MM.1S (cell line): ENCODE measurements around the gene ETV5.

ENCODE experiments used
- DNase-seq: peaks from one replicate; pipeline ENCODE4 v3.0.0-alpha.2; 2015
- H2AFZ ChIP-seq: fragments of 300-600 bp; sonication (generic); 2 replicates; pipeline ENCODE4 v1.6.0; 2016; ENCODE audit warnings: antibody characterized with exemption, low read length
- H3F3A ChIP-seq: fragments of 300-600 bp; sonication (generic); 2 replicates; pipeline ENCODE4 v1.6.1; 2016; ENCODE audit warnings: mild to moderate bottlenecking, antibody characterized with exemption, low read length, moderate library complexity, mixed read lengths; ENCODE audit not compliant: insufficient read depth
- H3K27ac ChIP-seq: fragments of 300-600 bp; sonication (generic); 2 replicates; pipeline ENCODE4 v1.5.1; 2016; ENCODE audit warnings: mild to moderate bottlenecking, low read length
- H3K27me3 ChIP-seq: fragments of 300-600 bp; sonication (generic); replicated peaks from 2 replicates; pipeline ENCODE4 v1.6.0; 2016; ENCODE audit warnings: low read length; ENCODE audit not compliant: insufficient read depth
- H3K36me3 ChIP-seq: fragments of 300-600 bp; sonication (generic); replicated peaks from 2 replicates; pipeline ENCODE4 v1.6.1; 2016; ENCODE audit warnings: mild to moderate bottlenecking, low read length, mixed read lengths; ENCODE audit not compliant: insufficient read depth
- H3K4me1 ChIP-seq: fragments of 300-600 bp; sonication (generic); 2 replicates; pipeline ENCODE4 v1.6.1; 2016; ENCODE audit warnings: low read length, mixed read lengths
- H3K4me2 ChIP-seq: fragments of 300-600 bp; sonication (generic); 2 replicates; pipeline ENCODE4 v1.6.0; 2016; ENCODE audit warnings: low read depth, low read length
- H3K4me3 ChIP-seq: fragments of 300-600 bp; sonication (generic); 2 replicates; pipeline ENCODE4 v1.5.1; 2016; ENCODE audit warnings: low read length, mixed read lengths
- H3K79me2 ChIP-seq: fragments of 300-600 bp; sonication (generic); 2 replicates; pipeline ENCODE4 v1.6.1; 2016; ENCODE audit warnings: mixed run types, low read length, mixed read lengths
- H3K9ac ChIP-seq: fragments of 300-600 bp; sonication (generic); 2 replicates; pipeline ENCODE4 v1.6.1; 2016; ENCODE audit warnings: low read length, mixed read lengths
- H3K9me2 ChIP-seq: fragments of 300-600 bp; sonication (generic); replicated peaks from 2 replicates; pipeline ENCODE4 v1.6.1; 2016; ENCODE audit warnings: mild to moderate bottlenecking, low read length, mixed read lengths; ENCODE audit not compliant: insufficient read depth
- H3K9me3 ChIP-seq: fragments of 300-600 bp; sonication (generic); replicated peaks from 2 replicates; pipeline ENCODE4 v1.6.1; 2016; ENCODE audit warnings: mild to moderate bottlenecking, low read length, mixed read lengths; ENCODE audit not compliant: insufficient read depth
- H4K20me1 ChIP-seq: fragments of 300-600 bp; sonication (generic); 2 replicates; pipeline ENCODE4 v1.6.1; 2016; ENCODE audit warnings: mild to moderate bottlenecking, low read length, moderate library complexity, mixed read lengths; ENCODE audit not compliant: insufficient read depth
- CTCF ChIP-seq: fragments of 300-600 bp; sonication (generic); IDR thresholded peaks from 2 replicates; pipeline ENCODE4 v1.5.1; 2016; ENCODE audit warnings: antibody characterized with exemption, low read length, mixed read lengths
- EZH2 ChIP-seq: fragments of 300-600 bp; sonication (generic); optimal IDR thresholded peaks from 2 replicates; pipeline ENCODE3; 2017; ENCODE audit warnings: low read depth, mild to moderate bottlenecking, antibody characterized with exemption, low read length, mixed read lengths
- EZH2phosphoT487 ChIP-seq: fragments of 300-600 bp; sonication (generic); IDR thresholded peaks from 2 replicates; pipeline ENCODE4 v1.6.1; 2018; ENCODE audit warnings: antibody characterized with exemption, low read length

The ETV5 gene

GRCh38 chr3:186117521-186118134 lies 8.7 kb upstream of the ETV5 start:
- H3K27ac ChIP-seq = peak overlapping the region; percentile 69
- DNase-seq = peak; percentile 61
- peaks cover 23% of the 10 kb centered on the region for H3F3A ChIP-seq

GRCh38 chr3:186115239-186115996 lies 6.5 kb upstream of the ETV5 start:
- TF ChIP-seq EZH2 (no peak), EZH2phosphoT487 (no peak), CTCF (no peak)
- no peaks in the 10 kb centered on the region for H4K20me1 ChIP-seq
- H3K79me2 ChIP-seq = no peaks in the 10 kb centered on the region
- H3K4me1 ChIP-seq = peaks cover 27% of the 10 kb centered on the region
- no peaks in the 10 kb centered on the region for H3K9me3 ChIP-seq
- no peak overlapping the region for H3K9ac ChIP-seq
- H3K4me3 ChIP-seq = no peak overlapping the region
- no peaks in the 10 kb centered on the region for H3K9me2 ChIP-seq
- DNase-seq = no peak
- no peaks in the 10 kb centered on the region for H3K36me3 ChIP-seq
- H3K27me3 ChIP-seq = peaks cover 18% of the 10 kb centered on the region
- H2AFZ ChIP-seq = no peak overlapping the region
- H3K4me2 ChIP-seq = no peak overlapping the region
- peaks cover 23% of the 10 kb centered on the region for H3F3A ChIP-seq
- no peak overlapping the region for H3K27ac ChIP-seq

More at GRCh38 chr3:186117521-186118134, 8.7 kb upstream of the ETV5 start:
- Histone ChIP-seq H3K9me3 (no peaks in the 10 kb centered on the region), H3K4me2 (peak overlapping the region; percentile 21), H3K36me3 (no peaks in the 10 kb centered on the region), H3K4me1 (peaks cover 25% of the 10 kb centered on the region), H3K9ac (peak overlapping the region; percentile 10; the same call in 1 of the 2 replicates), H2AFZ (peak overlapping the region; percentile 5), H4K20me1 (no peaks in the 10 kb centered on the region), H3K27me3 (no peaks in the 10 kb centered on the region), H3K79me2 (no peaks in the 10 kb centered on the region), H3K9me2 (no peaks in the 10 kb centered on the region), H3K4me3 (no peak overlapping the region)
- TF ChIP-seq CTCF (0 out of 2 replicates have a peak, but pooled peaks have one; percentile 4), EZH2 (no peak)

- H3F3A ChIP-seq = peaks cover 22% of the 10 kb centered on the region
- H3K4me3 ChIP-seq = no peak overlapping the region
- H3K36me3 ChIP-seq = no peaks in the 10 kb centered on the region
- no peaks in the 10 kb centered on the region for H3K9me2 ChIP-seq
- no peaks in the 10 kb centered on the region for H3K9me3 ChIP-seq
- TF ChIP-seq EZH2phosphoT487 (no peak), CTCF (no peak), EZH2 (no peak)
- no peak overlapping the region for H2AFZ ChIP-seq
- H3K4me1 ChIP-seq = peaks cover 13% of the 10 kb centered on the region; the same call in 1 of the 2 replicates
- peaks cover 29% of the 10 kb centered on the region for H3K27me3 ChIP-seq
- H3K79me2 ChIP-seq = peaks cover 5% of the 10 kb centered on the region; the same call in 1 of the 2 replicates
- H3K27ac ChIP-seq = no peak overlapping the region
- H4K20me1 ChIP-seq = no peaks in the 10 kb centered on the region
- H3K9ac ChIP-seq = no peak overlapping the region
- H3K4me2 ChIP-seq = peak overlapping the region; percentile 79; the same call in 1 of the 2 replicates
- no peak for DNase-seq
Observed at GRCh38 chr3:186110975-186111974, 2.4 kb upstream of the ETV5 start.
